Hindlimb muscle (tissue), 1 donor: ENCODE results near the gene CKAP4. TPM values are rescaled to one million over a fixed set of nuclear protein-coding genes. Genes with fewer than 3 reads are reported as not detected.
A peak's percentile ranks its signal among the peaks of the same experiment; 100 is the strongest.
"Not testable (repeated sequence)": the region's sequence is repeated elsewhere in the genome, so short reads cannot be mapped to it uniquely, and the experiment has no call there.

Experiments used
- DNase-seq: peaks from one replicate; pipeline ENCODE4 v3.0.0-alpha.2; 2013
- polyA plus RNA-seq: library from polyadenylated mRNA; unstranded; fragments of 120-200 nt; gene quantifications from one replicate; pipeline ENCODE4 v1.2.1, GENCODE V29; 2013; ENCODE audit not compliant: insufficient read length

CKAP4 gene, protein sequence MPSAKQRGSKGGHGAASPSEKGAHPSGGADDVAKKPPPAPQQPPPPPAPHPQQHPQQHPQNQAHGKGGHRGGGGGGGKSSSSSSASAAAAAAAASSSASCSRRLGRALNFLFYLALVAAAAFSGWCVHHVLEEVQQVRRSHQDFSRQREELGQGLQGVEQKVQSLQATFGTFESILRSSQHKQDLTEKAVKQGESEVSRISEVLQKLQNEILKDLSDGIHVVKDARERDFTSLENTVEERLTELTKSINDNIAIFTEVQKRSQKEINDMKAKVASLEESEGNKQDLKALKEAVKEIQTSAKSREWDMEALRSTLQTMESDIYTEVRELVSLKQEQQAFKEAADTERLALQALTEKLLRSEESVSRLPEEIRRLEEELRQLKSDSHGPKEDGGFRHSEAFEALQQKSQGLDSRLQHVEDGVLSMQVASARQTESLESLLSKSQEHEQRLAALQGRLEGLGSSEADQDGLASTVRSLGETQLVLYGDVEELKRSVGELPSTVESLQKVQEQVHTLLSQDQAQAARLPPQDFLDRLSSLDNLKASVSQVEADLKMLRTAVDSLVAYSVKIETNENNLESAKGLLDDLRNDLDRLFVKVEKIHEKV
- 66.8 TPM for polyA plus RNA-seq

DNA sequence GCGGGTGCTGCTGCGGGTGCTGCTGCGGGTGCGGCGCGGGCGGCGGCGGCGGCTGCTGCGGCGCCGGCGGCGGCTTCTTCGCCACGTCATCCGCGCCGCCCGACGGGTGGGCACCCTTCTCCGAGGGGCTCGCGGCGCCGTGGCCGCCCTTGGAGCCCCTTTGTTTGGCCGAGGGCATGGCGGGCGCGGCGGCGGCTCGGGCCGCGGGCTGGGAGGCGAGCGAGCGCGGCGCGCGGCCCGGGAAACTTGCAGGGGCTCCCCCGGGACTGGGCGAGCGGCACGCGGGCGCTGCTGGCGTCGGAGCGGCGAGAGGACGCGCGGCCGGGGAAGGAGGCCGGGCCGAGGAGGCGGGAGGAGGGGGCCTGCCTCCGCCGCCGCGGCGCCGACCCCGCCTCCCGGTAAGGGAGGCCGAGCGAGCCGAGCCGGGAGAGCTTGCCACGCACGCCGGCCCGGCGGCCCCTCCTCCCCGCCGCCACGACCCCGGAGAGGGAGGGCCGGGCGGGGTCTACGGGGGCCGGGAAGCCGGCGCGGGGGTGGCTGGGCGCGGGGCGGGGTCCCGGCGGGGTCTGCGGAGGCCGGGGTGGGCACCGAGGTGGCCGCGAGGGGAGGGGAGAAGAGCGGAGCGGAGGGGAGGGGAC lies at the start of gene CKAP4:
CKAP4 (minus strand) TSS at position 347 of the 638 bp plus-strand sequence; CDS start at position 178, 169 bp downstream.
- peak; percentile 91 for DNase-seq

DNA sequence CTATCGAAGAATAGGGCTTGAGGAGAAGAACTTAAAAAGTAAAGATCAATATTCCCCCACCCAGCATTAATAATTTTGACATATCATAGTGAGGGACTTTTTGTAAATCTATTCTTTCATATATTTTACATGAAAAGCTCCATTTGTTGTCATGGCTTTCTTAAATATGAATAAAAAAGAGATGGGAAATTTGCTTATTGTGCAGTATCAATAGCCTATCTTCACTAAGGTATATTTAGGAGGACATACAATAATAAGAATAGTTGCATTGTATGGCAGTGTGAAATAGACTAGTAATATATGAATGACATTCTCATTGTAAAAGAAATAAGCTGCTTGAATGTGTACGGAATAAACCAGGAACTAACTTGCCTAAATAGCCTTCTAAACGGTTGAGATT lies 49.3 kb upstream of the CKAP4 start:
- no peak for DNase-seq

DNA sequence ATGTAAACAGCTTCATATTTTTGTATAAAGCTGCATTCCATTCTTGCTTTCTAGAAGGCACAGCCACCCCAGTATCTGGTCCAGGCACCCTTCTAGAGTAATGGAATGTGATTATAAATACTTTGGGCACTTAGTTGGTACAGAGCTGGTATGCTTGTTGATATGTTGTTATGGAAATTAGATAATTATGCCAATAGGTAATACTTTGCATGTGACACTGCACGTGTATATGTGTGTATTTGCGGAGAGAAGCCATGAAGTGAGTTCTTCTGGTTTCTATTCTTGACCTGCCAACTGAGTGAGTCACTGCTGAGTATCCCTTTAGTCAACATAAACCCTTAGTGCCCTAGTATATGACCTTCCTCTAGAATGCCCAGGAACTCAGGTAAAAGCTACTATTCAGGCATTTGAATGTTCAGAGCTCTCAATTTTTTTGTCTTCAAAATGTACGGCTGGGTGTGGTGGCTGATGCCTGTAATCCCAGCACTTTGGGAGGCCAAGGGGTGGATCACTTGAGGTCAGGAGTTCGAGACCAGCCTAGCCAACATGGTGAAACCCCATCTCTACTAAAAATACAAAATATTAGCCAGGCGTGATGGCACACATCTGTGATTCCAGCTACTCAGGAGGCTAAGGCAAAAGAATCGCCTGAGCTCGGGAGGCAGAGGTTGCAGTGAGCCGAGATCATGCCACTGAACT lies 48.5 kb upstream of the CKAP4 start:
- no peak for DNase-seq

DNA sequence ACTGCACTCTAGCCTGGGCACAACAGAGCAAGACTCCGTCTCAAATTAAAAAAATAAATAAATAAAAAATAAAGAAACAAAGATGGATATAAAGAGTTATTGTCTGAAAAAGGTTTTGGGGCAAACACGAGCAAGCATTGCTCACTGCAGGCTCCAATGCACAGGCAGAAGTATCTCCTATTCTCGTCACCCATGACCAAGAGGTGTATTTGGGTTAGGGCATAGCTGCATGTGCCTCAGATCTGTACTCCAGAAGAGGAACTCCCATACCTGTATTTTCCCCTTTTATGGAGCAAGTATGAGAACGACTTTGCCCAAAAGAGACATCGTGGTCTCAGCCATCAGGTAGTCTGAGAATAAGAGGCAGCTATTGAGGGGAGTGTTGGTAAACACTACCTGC lies 44.5 kb upstream of the CKAP4 start:
- no peak for DNase-seq

DNA sequence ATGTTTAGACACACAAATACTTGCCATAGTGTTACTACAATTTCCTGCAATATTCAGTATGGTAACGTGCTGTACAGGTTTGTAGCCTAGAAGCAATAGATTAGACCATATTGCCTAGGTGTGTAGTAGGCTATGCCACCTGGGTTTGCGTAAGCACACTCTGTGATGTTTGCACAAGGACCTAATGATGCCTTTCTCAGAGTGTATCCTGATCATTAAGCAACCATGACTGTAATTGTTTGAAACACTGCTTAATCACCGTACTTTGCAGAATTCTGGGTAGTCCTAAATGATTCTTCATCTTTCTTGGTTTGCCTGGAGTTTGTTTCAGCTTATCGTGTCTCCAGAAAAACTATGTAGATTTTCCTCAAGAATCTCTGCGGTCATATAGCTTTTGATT lies 43.5 kb upstream of the CKAP4 start:
- DNase-seq = no peak

DNA sequence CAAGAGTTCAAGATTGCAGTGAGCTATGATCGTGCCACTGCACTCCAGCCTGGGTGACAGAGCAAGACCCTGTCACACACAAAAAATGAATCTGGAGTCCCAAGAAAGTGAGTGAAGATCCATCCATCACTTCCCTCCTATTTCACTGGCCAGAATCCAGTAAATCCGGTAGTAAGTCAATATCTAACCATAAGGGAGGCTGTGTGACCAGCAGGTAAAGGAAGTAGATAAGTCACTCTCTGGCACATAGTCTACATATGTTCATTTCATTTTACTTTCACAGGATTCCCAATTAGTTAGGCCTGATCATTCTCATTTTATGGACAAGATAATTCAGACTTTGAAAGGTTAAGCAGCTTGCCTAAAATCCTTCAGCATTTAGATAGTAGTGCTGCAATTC lies 42.8 kb upstream of the CKAP4 start:
- DNase-seq = no peak

DNA sequence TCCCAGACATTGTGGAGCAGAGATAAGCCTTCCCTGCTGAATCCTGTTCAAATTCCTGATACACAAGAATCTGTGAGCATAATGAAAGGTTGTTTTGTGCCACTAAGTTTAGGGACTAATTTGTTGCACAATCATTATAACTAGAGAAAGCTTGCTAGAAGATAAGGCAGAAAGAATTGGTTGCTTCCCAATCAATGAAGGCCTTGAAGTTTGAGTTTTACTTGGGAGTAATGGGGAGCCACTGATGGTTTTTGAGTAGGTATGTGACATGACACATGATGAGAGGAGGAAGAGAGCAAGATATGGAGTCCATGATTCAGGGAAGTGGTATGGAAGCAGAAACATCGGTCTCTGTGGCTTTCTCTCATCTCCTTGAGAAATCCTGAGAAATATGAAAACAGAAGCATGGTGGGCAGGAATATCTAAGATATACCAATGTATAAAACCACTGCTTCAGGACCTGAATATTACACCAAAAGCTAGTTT lies 41.4 kb upstream of the CKAP4 start:
- no peak for DNase-seq

DNA sequence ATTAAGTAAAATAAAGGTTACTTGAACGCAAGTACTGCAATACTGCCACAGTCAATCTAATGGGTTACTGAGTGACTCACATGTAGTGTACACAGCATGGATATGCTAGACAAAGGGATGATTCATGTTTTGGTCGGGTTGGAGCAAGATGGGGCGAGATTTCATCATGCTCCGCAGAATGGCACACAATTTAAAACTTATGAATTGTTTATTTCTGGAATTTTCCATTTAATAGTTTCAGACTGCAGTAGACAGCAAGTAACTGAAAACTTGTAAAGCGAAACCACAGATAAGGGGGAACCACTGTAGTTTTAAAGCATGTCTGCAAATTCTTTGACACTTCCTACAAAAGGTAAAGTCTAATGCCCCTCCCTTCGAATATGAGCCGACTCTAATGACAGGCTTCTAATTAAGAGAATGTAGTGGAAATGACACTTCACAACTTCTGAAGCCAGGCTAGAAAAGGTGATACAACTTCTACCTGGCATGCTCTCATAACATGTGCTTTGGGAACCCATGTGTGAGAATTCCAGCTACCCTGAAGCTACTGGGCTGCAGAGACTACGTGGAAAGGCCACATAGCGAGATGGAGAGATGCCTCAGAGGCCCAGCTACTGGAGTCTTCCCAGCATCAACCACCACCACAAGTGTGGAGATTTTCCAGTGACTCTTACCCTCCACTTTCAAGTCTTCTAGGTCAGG lies 40.8 kb upstream of the CKAP4 start:
- DNase-seq = no peak

DNA sequence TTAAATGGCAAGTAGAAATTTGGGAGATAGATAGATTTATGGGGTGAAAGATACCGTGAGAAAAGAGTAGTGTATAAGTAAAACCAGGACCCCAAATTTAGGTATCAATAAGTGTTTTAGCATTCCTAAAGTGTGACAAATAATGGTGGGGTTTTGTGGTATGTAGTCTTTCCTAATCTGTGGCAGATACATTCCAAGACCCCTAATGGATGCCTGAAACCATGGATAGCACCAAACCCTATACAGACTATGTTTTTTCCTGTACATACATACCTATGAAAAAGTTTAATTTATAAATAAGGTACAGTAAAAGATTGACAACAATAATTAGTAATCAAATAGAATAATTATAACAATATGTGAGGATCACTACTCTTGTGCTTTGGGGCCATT lies 40.3 kb upstream of the CKAP4 start:
- no peak for DNase-seq

DNA sequence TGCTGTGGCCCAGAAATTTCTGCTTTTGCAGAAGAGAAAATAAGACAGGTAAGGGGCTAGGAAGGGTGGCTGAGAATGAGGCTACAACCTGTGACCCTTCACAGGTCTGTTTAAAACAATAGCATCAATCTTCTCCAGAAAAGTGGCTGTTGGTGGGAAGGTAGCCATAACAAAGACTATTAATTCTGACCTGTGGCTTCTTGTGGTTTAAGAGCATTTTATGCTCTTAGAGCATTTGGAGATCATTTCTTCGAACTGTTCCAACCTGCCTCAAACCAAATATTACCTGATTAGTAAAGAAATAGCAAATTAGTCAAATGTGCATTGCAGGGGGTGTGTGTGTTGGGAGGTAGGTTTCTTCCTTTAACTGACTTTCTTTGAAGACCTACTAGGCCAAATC lies 39.5 kb upstream of the CKAP4 start:
- no peak for DNase-seq

DNA sequence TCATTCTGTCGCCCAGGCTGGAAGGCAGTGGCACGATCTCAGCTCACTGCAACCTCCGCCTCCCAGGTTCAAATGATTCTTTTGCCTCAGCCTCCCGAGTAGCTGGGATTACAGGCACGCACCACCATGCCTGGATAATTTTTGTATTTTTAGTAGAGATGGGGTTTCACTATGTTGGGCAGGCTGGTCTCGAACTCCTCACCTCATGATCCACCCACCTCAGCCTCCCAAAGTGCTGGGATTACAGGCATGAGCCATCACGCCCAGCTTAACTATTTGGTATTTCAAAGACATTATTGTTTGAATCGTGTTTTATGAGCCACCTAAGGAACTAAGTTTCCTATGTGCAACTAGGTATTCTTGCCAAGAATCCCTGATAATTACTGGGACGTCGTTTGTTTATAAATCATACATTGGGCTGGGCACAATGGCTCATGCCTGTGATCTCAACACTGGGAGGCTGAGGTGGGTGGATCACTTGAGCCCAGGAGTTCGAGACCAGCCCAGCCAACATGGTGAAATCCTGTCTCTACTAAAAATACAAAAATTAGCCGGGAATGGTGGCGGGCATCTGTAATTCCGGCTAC lies 38.8 kb upstream of the CKAP4 start:
- not testable (repeated sequence) for DNase-seq

DNA sequence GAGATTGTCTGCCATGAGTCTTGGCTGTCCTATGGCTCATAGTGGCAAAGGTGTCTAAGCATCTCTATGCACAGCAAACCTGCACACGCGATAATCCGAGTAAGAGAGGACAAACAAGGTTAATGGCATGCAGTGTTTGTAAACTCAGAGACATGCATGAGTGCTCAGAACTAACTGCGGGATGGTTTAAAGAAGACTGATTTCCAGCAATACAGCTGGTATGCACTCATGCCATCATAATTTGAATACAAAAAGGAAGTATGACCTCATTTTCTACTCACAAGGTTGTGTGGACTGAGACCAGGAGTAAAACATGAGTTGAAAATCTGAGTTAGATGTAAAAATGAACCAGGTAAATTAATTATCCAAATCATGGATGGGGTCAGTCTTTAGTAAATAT lies 38.2 kb upstream of the CKAP4 start:
- no peak for DNase-seq

DNA sequence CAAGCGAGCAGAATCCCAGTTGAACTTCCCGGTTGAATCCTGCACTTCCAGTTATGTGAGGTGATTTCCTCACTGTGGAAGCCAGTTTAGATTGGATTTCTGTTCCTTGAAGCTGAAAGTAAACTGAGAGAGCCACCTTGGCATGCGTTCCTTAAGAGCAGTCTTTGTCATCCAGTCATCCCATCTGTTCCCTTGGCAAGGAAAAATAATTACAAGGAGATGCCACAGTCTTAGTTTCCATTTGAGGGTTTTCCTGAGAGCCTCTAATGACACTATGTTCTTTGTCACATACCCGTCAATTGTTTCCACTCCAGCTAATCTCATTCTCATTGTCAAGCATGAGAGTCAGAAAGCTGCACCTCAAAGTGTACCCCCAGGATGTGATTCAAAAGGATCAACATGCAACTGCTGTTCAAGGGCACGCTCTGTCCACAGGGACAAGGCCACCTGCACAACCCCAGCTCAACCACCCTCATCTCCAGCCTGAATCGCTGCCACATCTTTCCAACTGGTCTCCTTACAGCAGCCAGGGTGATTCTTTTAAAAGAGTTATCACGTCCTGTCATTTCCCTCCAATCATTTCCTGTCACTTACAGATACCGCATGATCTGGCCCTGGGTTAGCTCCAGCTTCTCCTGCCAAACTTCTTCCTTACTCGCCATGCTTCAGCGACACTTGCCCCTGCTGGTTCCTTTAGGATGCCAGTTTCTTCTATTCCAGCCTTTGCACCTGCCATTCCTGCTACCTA lies 36.7 kb upstream of the CKAP4 start:
- DNase-seq = no peak

DNA sequence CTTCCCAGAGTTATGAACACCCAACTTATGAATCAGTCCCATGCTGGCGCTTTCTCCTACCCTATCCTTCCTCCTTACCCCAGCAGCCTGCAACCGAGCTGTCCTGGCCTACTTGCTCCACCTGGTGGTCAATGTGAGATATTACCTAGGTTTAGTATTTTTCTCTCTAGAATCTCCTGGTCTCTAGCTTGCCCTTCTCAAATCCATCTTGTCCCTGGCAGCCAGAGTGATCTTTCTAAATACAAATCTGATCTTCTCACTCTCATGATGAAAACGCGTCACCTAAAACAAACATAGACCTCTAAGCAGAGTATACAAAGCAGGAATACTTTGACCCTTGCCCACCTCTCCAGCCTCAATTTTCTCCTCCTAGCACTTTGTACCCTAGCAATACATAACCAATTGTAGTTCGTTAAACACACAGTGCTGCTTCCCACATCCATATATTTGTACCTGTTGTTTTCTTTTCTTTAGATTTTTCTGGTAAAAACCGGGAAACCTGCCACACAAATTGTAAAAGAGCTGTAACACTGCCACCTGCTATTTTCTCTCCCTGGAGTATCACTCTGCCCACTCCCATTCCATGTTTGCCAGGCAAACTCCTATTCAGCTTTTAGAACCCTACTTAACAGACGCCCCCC lies 34.8 kb upstream of the CKAP4 start:
- DNase-seq = no peak

DNA sequence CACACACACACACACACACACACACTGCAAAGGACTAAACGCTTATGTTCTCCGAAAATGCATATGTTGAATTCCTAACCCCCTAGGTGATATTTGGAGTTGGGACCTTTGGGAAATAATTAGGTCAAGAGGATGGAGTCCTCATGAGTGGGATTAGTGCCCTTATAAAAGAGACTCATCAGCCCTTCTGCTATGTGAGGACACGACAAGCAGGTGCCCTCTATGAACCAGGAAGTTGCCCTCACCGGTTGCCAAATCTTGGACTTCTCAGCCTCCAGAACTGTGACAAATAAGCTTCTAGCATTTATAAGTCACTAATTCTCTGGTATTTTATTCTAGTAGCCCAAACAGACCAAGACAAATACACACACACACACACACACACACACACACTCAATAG lies 34.0 kb upstream of the CKAP4 start:
- DNase-seq = no peak

DNA sequence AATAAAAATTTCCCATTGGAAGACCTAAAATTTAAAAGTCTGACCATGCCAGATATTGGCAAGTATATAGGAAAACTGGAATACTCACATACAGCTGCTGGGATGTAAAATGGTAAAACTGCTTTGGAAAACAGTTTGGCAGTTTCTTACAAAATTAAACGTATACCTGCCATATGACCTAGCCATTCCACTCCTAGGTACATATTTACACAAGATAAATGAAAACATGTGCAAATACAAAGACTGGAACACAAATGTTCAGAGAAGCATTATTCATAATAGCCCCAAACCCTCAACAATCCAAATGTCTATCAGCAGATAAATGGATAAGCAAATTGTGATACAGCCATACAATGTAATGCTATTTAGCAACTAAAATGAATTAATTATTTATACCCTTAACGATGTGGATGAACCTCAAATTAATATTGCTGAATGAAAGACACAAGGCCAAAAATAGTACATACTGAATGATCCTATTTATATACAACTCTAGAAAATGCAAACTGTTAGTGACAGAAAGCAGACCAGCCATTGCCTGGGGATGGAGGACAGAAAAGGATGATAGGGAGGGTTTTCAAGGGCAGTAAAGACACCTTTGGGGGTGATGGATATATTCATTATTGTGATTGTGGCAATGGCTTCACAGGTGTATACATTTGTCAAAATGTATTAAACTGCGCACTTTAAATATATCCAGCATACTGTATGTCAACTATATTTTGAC lies 33.4 kb upstream of the CKAP4 start:
- no peak for DNase-seq

DNA sequence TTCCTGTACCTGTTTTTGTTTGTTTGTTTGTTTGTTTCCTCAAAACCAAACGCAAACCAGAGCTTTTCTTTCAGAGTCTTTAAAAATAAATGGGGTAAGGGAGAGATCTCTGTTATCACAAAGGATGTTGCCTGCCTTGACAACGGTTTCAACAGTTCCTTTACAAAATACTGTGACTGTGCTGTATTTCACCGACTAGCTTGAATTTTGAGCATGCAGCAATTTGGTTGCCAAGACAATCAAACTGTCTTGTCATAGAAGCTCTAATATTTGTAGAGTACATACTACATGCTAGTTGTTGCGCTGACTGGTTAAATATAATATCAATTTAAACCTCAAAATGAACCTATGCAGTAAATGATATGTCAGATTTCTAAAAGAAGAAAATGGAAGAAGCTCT lies 32.3 kb upstream of the CKAP4 start:
- no peak for DNase-seq

DNA sequence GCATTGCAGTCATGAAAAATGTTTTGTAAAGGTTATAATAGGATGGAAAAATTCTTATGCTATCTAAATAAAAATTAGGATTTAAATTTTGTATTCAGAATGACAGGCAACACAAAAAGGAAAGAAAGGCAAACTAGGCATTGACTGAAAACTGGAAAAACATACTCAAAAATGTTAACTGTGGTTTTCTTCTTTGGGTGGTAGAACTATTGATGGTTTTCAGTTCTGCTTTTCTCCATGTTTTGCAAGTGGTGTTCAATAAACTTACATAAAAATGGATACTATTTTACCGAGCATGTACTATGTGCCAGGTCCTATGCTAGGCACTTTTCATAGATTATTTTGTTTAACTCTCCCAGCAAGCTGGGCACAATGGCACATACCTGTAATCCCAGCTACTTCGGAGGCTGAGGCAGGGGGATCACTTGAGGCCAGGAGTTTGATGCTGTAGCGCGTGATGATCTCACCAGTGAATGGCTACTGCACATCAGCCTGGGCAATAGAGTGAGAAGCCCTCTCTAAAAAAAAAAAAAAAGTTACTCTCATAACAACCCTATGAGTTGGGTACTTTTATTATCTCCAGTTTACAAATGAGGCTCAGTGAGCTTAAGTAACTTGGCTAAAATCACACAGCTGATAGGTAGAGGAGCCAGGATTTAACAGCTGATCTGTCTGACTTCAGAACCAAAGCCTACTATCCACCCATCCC lies 28.4 kb upstream of the CKAP4 start:
- no peak for DNase-seq

DNA sequence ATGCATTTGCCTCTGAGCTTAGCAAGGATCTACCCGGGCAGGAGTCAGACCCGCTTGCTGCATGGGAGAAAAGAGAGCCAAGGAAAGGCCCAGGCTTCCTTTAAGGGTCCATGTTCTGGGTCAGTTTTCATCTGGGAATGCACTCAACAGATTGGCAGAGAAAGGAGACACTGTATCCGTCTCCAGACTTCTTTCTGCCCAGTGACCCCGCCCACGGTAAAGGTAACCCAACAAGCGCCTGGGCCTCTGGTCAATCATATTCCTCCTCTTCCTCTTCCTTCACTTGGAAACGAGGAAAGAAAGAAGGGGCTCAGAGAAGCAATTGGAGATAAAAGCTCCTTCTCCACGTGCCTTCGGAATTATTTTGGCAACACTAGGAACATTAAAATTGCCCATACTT lies 27.6 kb upstream of the CKAP4 start:
- DNase-seq = no peak
